ENCODE results near the gene OTOG.

Gene OTOG

DNA sequence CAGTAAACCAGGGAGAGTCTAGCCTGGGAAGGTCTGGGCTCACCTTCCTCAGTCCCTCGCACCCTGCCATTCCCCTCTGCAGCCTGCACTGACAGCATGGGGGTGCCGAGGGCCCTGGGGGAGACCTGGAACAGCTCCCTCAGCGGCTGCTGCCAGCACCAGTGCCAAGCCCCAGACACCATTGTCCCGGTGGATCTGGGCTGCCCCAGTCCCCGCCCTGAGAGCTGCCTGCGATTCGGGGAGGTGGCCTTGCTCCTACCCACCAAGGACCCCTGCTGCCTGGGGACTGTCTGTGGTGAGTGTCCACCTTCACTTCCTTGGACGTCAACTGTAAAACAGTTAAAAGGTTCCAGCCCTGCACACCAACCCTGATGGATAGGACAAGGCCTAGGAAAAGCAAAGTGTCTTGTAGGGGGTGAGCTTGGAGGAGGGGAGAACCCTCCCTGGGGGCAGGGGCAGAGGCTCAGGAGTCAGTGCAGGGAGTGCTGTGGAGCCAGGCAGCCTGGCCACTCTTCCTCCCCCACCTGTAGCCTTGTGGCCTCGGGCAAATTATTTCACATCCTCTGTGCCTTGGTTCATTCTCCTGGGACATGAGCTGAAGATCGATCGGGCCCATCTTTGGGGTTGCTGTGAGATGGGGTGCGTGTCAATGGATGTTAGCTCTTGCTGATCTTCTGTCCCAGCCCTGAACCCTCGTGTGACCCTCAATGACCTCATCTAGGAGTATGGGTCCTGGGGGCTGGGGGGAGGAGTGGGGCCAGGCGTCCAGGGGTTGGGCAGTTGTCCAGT is 87.1 kb downstream of the OTOG start:
- no peaks in the 10 kb centered on the region for H4K20me1 ChIP-seq (ENCODE audit: control insufficient read depth, insufficient read depth, low read depth, low read length)
- H3K36me3 ChIP-seq (ENCODE audit: control insufficient read depth, low read length): no peaks in the 10 kb centered on the region
- H3K4me3 ChIP-seq (ENCODE audit: low read length): no peak overlapping the region
- H3K9me3 ChIP-seq (ENCODE audit: control insufficient read depth, insufficient read depth, low read length): no peaks in the 10 kb centered on the region
- peaks cover 2% of the 10 kb centered on the region; the same call in 1 of the 2 replicates for H3K27me3 ChIP-seq (ENCODE audit: control insufficient read depth, low read length)
- no peaks in the 10 kb centered on the region for H3F3A ChIP-seq (ENCODE audit: control insufficient read depth, insufficient read depth)
- no peaks in the 10 kb centered on the region for H3K79me2 ChIP-seq (ENCODE audit: control insufficient read depth, low read length)
- no peak for TF ChIP-seq EZH2phosphoT487 (IDR thresholded peaks at IDR 0.05; ENCODE audit: borderline replicate concordance, low read length)
- TF ChIP-seq, protein P1, sequence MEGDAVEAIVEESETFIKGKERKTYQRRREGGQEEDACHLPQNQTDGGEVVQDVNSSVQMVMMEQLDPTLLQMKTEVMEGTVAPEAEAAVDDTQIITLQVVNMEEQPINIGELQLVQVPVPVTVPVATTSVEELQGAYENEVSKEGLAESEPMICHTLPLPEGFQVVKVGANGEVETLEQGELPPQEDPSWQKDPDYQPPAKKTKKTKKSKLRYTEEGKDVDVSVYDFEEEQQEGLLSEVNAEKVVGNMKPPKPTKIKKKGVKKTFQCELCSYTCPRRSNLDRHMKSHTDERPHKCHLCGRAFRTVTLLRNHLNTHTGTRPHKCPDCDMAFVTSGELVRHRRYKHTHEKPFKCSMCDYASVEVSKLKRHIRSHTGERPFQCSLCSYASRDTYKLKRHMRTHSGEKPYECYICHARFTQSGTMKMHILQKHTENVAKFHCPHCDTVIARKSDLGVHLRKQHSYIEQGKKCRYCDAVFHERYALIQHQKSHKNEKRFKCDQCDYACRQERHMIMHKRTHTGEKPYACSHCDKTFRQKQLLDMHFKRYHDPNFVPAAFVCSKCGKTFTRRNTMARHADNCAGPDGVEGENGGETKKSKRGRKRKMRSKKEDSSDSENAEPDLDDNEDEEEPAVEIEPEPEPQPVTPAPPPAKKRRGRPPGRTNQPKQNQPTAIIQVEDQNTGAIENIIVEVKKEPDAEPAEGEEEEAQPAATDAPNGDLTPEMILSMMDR (IDR thresholded peaks at IDR 0.05; ENCODE audit: low read depth, low read length, poor library complexity, severe bottlenecking): no peak
- no peak overlapping the region for H3K27ac ChIP-seq (ENCODE audit: low read depth, low read length)
- H3K4me2 ChIP-seq (ENCODE audit: low read length): no peak overlapping the region
- H3K4me1 ChIP-seq (ENCODE audit: control insufficient read depth, low read length): no peaks in the 10 kb centered on the region
- no peaks in the 10 kb centered on the region for H3K9me2 ChIP-seq (replicated peaks; ENCODE audit: control insufficient read depth, low read length)

DNA sequence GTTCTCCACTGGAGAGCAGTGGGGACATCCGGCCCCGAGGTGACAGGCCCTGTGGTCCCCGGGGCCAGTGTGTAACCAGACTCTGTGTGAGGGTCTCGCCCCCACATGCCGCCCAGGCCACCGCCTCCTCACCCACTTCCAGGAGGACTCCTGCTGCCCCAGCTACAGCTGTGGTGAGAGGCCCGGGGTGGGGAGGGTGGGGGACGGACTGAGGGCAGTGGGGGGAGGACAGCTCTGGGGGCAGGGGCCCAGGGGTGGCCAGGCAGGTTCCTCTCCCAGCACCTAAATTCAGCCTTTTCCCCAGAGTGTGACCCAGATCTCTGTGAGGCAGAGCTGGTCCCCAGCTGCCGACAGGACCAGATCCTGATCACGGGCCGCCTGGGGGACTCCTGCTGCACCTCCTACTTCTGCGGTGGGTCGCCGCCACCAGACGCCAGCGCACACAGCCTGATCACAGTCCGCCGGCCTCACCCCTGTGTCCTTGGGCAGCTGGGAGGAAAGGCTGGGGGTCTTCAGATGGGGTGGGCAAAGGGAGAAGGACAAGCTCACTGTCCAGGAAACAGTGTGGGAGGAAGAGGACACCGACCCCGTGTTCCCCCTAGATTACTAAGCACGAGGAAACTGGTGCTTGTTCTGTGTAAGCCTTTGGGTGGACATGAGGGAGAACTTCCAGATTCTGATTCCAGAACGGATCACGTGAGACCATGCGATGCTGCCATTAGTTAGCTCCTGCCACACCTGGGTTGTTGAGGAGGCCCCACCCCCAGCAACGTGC is 87.9 kb downstream of the OTOG start:
- Histone ChIP-seq H3K4me1 (ENCODE audit: control insufficient read depth, low read length) (no peaks in the 10 kb centered on the region), H3K9me3 (ENCODE audit: control insufficient read depth, insufficient read depth, low read length) (no peaks in the 10 kb centered on the region), H3K79me2 (ENCODE audit: control insufficient read depth, low read length) (no peaks in the 10 kb centered on the region), H3K27ac (ENCODE audit: low read depth, low read length) (no peak overlapping the region), H4K20me1 (ENCODE audit: control insufficient read depth, insufficient read depth, low read depth, low read length) (no peaks in the 10 kb centered on the region), H3F3A (ENCODE audit: control insufficient read depth, insufficient read depth) (no peaks in the 10 kb centered on the region), H3K4me2 (ENCODE audit: low read length) (no peak overlapping the region), H3K36me3 (ENCODE audit: control insufficient read depth, low read length) (no peaks in the 10 kb centered on the region), H3K27me3 (ENCODE audit: control insufficient read depth, low read length) (no peaks in the 10 kb centered on the region; the same call in 1 of the 2 replicates), H3K4me3 (ENCODE audit: low read length) (no peak overlapping the region), H3K9me2 (replicated peaks; ENCODE audit: control insufficient read depth, low read length) (no peaks in the 10 kb centered on the region)
- no peak for TF ChIP-seq EZH2phosphoT487 (IDR thresholded peaks at IDR 0.05; ENCODE audit: borderline replicate concordance, low read length)
- TF ChIP-seq, protein P1 (IDR thresholded peaks at IDR 0.05; ENCODE audit: low read depth, low read length, poor library complexity, severe bottlenecking): no peak

DNA sequence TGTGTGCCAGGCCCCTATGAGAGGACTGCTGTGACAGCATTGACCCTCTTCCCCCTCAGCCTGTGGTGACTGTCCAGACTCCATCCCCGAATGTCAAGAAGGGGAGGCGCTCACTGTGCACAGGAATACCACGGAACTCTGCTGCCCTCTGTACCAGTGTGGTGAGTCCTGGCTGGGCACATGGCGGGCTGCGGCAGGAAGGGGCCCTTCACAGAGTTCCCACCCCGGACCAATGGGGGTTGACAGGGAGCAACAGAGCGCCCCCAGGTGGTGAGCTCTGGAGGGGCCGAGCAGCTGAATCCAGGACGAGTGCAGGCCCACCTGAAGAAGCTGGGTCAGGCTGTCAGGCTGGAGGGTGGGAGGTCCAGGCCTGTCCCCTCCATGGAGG is 88.5 kb downstream of the OTOG start:
- Histone ChIP-seq H3K79me2 (ENCODE audit: control insufficient read depth, low read length) (no peaks in the 10 kb centered on the region), H3F3A (ENCODE audit: control insufficient read depth, insufficient read depth) (no peaks in the 10 kb centered on the region), H3K9me3 (ENCODE audit: control insufficient read depth, insufficient read depth, low read length) (no peaks in the 10 kb centered on the region), H3K4me2 (ENCODE audit: low read length) (no peak overlapping the region), H3K4me1 (ENCODE audit: control insufficient read depth, low read length) (no peaks in the 10 kb centered on the region), H3K36me3 (ENCODE audit: control insufficient read depth, low read length) (no peaks in the 10 kb centered on the region), H3K4me3 (ENCODE audit: low read length) (no peak overlapping the region), H3K27me3 (ENCODE audit: control insufficient read depth, low read length) (no peaks in the 10 kb centered on the region), H3K27ac (ENCODE audit: low read depth, low read length) (no peak overlapping the region), H3K9me2 (replicated peaks; ENCODE audit: control insufficient read depth, low read length) (no peaks in the 10 kb centered on the region), H4K20me1 (ENCODE audit: control insufficient read depth, insufficient read depth, low read depth, low read length) (no peaks in the 10 kb centered on the region)
- TF ChIP-seq, protein P1 (IDR thresholded peaks at IDR 0.05; ENCODE audit: low read depth, low read length, poor library complexity, severe bottlenecking): no peak
- TF ChIP-seq EZH2phosphoT487 (IDR thresholded peaks at IDR 0.05; ENCODE audit: borderline replicate concordance, low read length): no peak

Measured in DOHH2 (cell line).